GM12872 (cell line): Measurements from ENCODE around the gene FARS2.

Experiments used
- CTCF ChIP-seq: IDR thresholded peaks from 3 replicates; pipeline ENCODE4 v1.5.1; 2011; ENCODE audit warnings: low read depth, mild to moderate bottlenecking, low read length, moderate library complexity; ENCODE audit not compliant: insufficient read depth

FARS2 gene

GRCh38 chr6:5471637-5472398 is 210.5 kb downstream of the FARS2 start:
- no peak for TF ChIP-seq CTCF

GRCh38 chr6:5472571-5472970 is 211.3 kb downstream of the FARS2 start:
- TF ChIP-seq CTCF = no peak

- no peak for TF ChIP-seq CTCF
Measured at GRCh38 chr6:5475779-5476178, 214.5 kb downstream of the FARS2 start.

GRCh38 chr6:5478380-5478779 is 217.1 kb downstream of the FARS2 start:
- no peak for TF ChIP-seq CTCF

- TF ChIP-seq CTCF = no peak
Measured at GRCh38 chr6:5481033-5481432, 219.7 kb downstream of the FARS2 start.

GRCh38 chr6:5481750-5482149 is 220.4 kb downstream of the FARS2 start:
- no peak for TF ChIP-seq CTCF

GRCh38 chr6:5482619-5483018 is 221.3 kb downstream of the FARS2 start:
- no peak for TF ChIP-seq CTCF
